ENCODE measurements around the gene MR1. TPM values are rescaled to one million over a fixed set of nuclear protein-coding genes. Genes with fewer than 3 reads are reported as not detected.

Gene MR1
- total RNA-seq, 1 donor from 2014 or later = 1.2 TPM

DNA sequence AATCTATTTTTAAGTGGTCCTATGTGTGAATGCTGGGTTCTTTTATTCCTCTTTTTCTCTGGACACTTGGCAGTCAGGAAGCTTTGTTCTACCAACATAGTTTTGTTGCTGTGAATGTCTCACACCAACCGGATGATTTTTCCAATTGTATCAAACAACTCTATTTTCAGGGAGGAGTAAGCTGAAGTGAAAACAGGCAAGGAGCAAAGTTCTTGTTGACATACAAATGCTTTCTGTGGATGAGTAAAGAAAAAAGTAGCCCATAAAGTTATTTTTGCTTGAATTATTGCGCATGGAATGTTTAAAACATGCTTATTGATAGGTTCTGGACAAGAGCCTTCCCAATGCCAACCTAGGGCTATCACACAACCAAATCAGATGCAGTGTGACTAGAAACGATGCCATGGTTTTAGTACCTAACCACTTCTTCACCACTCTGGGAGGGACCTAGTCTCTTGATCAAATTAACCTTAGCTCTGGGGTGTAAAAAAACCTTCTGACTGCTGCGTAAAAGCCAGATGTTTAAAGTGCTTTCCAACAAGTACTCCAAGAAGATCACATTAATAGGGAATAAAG, 59.2 kb downstream of the MR1 start:
- H3K9me3 Mint-ChIP-seq (ENCODE audit: unreplicated experiment) = no peaks in the 10 kb centered on the region
- Histone ChIP-seq H3K9ac (ENCODE audit: low read length) (no peak overlapping the region), H3K36me3 (ENCODE audit: insufficient read depth, low read length) (peaks cover 6% of the 10 kb centered on the region), H3K4me3 (ENCODE audit: insufficient read depth, low read depth, low read length) (no peak overlapping the region), H3K27me3 (ENCODE audit: insufficient read depth, low read length) (no peaks in the 10 kb centered on the region), H3K9me3 (ENCODE audit: insufficient read depth, low read depth, low read length) (no peaks in the 10 kb centered on the region), H4K20me1 (ENCODE audit: insufficient read depth, low read length) (peaks cover 49% of the 10 kb centered on the region), H3K79me2 (ENCODE audit: insufficient read depth, low read length) (peaks cover 53% of the 10 kb centered on the region), H3K4me1 (ENCODE audit: insufficient read depth, low read length) (peaks cover 59% of the 10 kb centered on the region), H2AFZ (ENCODE audit: low read depth, low read length) (no peak overlapping the region), H3K27ac (ENCODE audit: low read depth, low read length) (no peak overlapping the region), H3K4me2 (ENCODE audit: low read length) (peak overlapping the region; percentile 89)
- DNase-seq (ENCODE audit: low read depth) (no peak), FAIRE-seq (no peak)
- TF ChIP-seq EZH2 (IDR thresholded peaks at IDR 0.05; ENCODE audit: insufficient read depth, low read length) = no peak
- TF ChIP-seq, protein P1, sequence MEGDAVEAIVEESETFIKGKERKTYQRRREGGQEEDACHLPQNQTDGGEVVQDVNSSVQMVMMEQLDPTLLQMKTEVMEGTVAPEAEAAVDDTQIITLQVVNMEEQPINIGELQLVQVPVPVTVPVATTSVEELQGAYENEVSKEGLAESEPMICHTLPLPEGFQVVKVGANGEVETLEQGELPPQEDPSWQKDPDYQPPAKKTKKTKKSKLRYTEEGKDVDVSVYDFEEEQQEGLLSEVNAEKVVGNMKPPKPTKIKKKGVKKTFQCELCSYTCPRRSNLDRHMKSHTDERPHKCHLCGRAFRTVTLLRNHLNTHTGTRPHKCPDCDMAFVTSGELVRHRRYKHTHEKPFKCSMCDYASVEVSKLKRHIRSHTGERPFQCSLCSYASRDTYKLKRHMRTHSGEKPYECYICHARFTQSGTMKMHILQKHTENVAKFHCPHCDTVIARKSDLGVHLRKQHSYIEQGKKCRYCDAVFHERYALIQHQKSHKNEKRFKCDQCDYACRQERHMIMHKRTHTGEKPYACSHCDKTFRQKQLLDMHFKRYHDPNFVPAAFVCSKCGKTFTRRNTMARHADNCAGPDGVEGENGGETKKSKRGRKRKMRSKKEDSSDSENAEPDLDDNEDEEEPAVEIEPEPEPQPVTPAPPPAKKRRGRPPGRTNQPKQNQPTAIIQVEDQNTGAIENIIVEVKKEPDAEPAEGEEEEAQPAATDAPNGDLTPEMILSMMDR (IDR thresholded peaks at IDR 0.05; ENCODE audit: insufficient read depth, low read depth, low read length) = no peak
- H3K36me3 Mint-ChIP-seq (ENCODE audit: low read depth, unreplicated experiment) = peaks cover 4% of the 10 kb centered on the region
- H3K27ac Mint-ChIP-seq (ENCODE audit: unreplicated experiment) = peak overlapping the region; percentile 97
- H3K4me1 Mint-ChIP-seq (ENCODE audit: low read depth, unreplicated experiment) = peaks cover 52% of the 10 kb centered on the region
- peak overlapping the region; percentile 99 for H3K4me3 Mint-ChIP-seq (ENCODE audit: unreplicated experiment)
- H3K27me3 Mint-ChIP-seq (ENCODE audit: low read depth, unreplicated experiment) = no peaks in the 10 kb centered on the region

DNA sequence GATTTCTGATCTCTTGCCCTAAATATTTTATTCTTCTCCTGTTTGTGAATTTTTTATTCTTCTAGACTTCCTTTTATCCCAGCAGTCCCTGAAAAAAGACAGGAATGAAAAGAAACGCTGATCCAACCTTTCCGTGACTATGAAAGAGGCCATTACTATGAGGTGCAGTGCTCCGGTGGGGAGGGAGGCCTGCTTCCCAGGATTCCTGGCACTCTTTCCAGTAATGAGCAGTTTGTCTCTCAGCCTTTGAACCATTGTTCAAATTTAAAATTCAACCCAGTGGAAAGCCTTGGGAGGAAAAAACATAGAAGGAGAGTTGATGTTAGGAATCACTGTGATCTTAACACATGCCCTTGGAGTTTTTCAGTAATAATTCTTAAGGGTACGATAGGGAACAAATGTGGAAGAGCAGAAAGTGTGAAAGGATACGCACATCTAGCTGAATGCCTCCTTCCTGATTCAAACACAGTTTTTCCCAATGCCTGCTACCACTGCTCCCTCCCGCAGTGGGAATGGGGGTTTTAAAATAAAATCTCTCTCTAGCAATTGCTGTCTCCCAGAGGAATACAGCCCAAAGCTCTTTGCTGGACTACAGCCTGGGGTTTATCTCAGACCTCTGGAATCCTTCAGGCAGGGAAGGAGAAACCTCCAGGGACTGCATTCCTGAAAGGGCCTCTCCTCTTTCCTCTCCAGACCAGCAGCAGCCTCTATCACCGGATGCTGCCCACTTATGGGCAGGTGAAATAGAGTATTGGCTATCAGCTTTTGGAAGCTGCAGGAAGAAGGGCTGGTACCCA, 60.8 kb downstream of the MR1 start:
- H3K4me3 ChIP-seq (ENCODE audit: insufficient read depth, low read depth, low read length) = peak overlapping the region; percentile 11
- H3K9me3 ChIP-seq (ENCODE audit: insufficient read depth, low read depth, low read length) = no peaks in the 10 kb centered on the region
- H3K36me3 ChIP-seq (ENCODE audit: insufficient read depth, low read length) = peaks cover 6% of the 10 kb centered on the region
- no peak for TF ChIP-seq EZH2 (IDR thresholded peaks at IDR 0.05; ENCODE audit: insufficient read depth, low read length)
- TF ChIP-seq, protein P1 (IDR thresholded peaks at IDR 0.05; ENCODE audit: insufficient read depth, low read depth, low read length) = no peak
- no peak overlapping the region for H2AFZ ChIP-seq (ENCODE audit: low read depth, low read length)
- H3K36me3 Mint-ChIP-seq (ENCODE audit: low read depth, unreplicated experiment) = peaks cover 4% of the 10 kb centered on the region
- peak overlapping the region; percentile 80 for H3K27ac ChIP-seq (ENCODE audit: low read depth, low read length)
- peaks cover 64% of the 10 kb centered on the region for H3K4me1 ChIP-seq (ENCODE audit: insufficient read depth, low read length)
- no peaks in the 10 kb centered on the region for H3K9me3 Mint-ChIP-seq (ENCODE audit: unreplicated experiment)
- H3K4me1 Mint-ChIP-seq (ENCODE audit: low read depth, unreplicated experiment) = peaks cover 69% of the 10 kb centered on the region
- H3K27me3 ChIP-seq (ENCODE audit: insufficient read depth, low read length) = no peaks in the 10 kb centered on the region
- H3K4me3 Mint-ChIP-seq (ENCODE audit: unreplicated experiment) = peak overlapping the region; percentile 41
- peak overlapping the region; percentile 75 for H3K9ac ChIP-seq (ENCODE audit: low read length)
- DNase-seq (ENCODE audit: low read depth) (peak; percentile 95), FAIRE-seq (no peak)
- peaks cover 42% of the 10 kb centered on the region for H3K79me2 ChIP-seq (ENCODE audit: insufficient read depth, low read length)
- H3K27ac Mint-ChIP-seq (ENCODE audit: unreplicated experiment) = peak overlapping the region; percentile 97
- peak overlapping the region; percentile 79 for H3K4me2 ChIP-seq (ENCODE audit: low read length)
- no peaks in the 10 kb centered on the region for H3K27me3 Mint-ChIP-seq (ENCODE audit: low read depth, unreplicated experiment)
- peaks cover 40% of the 10 kb centered on the region for H4K20me1 ChIP-seq (ENCODE audit: insufficient read depth, low read length)
